Brain microvascular endothelial cell (primary cell): Measurements from ENCODE around the gene ELMO1.

Experiments used
- DNase-seq: peaks from one replicate; pipeline ENCODE4 v3.0.0-alpha.2; 2020
- H3K27ac ChIP-seq: fragments of 250-450 bp; sonication (Bioruptor Pico); 2 replicates; pipeline ENCODE4 v1.5.1; 2020; ENCODE audit warnings: mild to moderate bottlenecking, moderate library complexity
- H3K27me3 ChIP-seq: fragments of 250-450 bp; sonication (Bioruptor Pico); replicated peaks from 2 replicates; pipeline ENCODE4 v1.5.1; 2020; ENCODE audit warnings: mild to moderate bottlenecking
- H3K36me3 ChIP-seq: fragments of 250-450 bp; sonication (Bioruptor Pico); replicated peaks from 2 replicates; pipeline ENCODE4 v1.5.1; 2020; ENCODE audit warnings: mild to moderate bottlenecking
- H3K4me3 ChIP-seq: 2 replicates; pipeline ENCODE4 v1.5.1; 2011; ENCODE audit warnings: low read depth, mild to moderate bottlenecking, control low read depth, low read length, moderate library complexity
- CTCF ChIP-seq: IDR thresholded peaks from 2 replicates; pipeline ENCODE4 v1.5.1; 2011; ENCODE audit warnings: low read depth, mild to moderate bottlenecking, moderate library complexity, low read length, control low read depth, inconsistent platforms; ENCODE audit errors: missing control alignments
- in situ Hi-C: cut with HindIII; loops from 2 replicates; pipeline ENCODE4 v1.10.0; 2017; ENCODE audit warnings: low sequenced_read_pairs, low pct_ligation_motif_present

ELMO1 gene

GRCh38 chr7:37390114-37390513 is 58.5 kb downstream of the ELMO1 start:
- in situ Hi-C loops, result no loop called here
- Histone ChIP-seq H3K36me3 (no peaks in the 10 kb centered on the region), H3K27me3 (no peaks in the 10 kb centered on the region), H3K27ac (no peak overlapping the region), H3K4me3 (no peak overlapping the region)
- no peak for DNase-seq
- no peak for TF ChIP-seq CTCF

- H3K36me3 ChIP-seq, result no peaks in the 10 kb centered on the region
- DNase-seq, result no peak
- H3K27ac ChIP-seq, result no peak overlapping the region
- in situ Hi-C loops, result no loop called here
- no peaks in the 10 kb centered on the region for H3K27me3 ChIP-seq
- no peak overlapping the region for H3K4me3 ChIP-seq
- no peak for TF ChIP-seq CTCF
Measured at GRCh38 chr7:37388811-37389210, 59.9 kb downstream of the ELMO1 start.

GRCh38 chr7:37385787-37386186 is 62.9 kb downstream of the ELMO1 start:
- in situ Hi-C loops, result no loop called here
- no peak overlapping the region for H3K27ac ChIP-seq
- no peak overlapping the region for H3K4me3 ChIP-seq
- no peaks in the 10 kb centered on the region for H3K36me3 ChIP-seq
- TF ChIP-seq CTCF, result no peak
- no peak for DNase-seq
- no peaks in the 10 kb centered on the region for H3K27me3 ChIP-seq

- in situ Hi-C loops, result no loop called here
- no peak for DNase-seq
- Histone ChIP-seq H3K27me3 (no peaks in the 10 kb centered on the region), H3K27ac (no peak overlapping the region), H3K4me3 (no peak overlapping the region), H3K36me3 (no peaks in the 10 kb centered on the region)
- no peak for TF ChIP-seq CTCF
Measured at GRCh38 chr7:37382546-37383088, 66.0 kb downstream of the ELMO1 start.

- Histone ChIP-seq H3K36me3 (no peaks in the 10 kb centered on the region), H3K27ac (no peak overlapping the region), H3K27me3 (no peaks in the 10 kb centered on the region), H3K4me3 (no peak overlapping the region)
- in situ Hi-C loops, result no loop called here
- no peak for DNase-seq
- TF ChIP-seq CTCF, result no peak
Measured at GRCh38 chr7:37380831-37381230, 67.8 kb downstream of the ELMO1 start.

GRCh38 chr7:37379546-37380277 is 69.0 kb downstream of the ELMO1 start:
- no peak for TF ChIP-seq CTCF
- DNase-seq, result no peak
- in situ Hi-C loops, result no loop called here

More at GRCh38 chr7:37379546-37380277, 69.0 kb downstream of the ELMO1 start:
- no peak overlapping the region for H3K4me3 ChIP-seq
- no peaks in the 10 kb centered on the region for H3K27me3 ChIP-seq
- no peaks in the 10 kb centered on the region for H3K36me3 ChIP-seq
- no peak overlapping the region for H3K27ac ChIP-seq
